Dendritic cell treated with granulocyte-macrophage colony-stimulating factor and Interleukin-4, amounts not matched to agents 40 ng/mL and 50 ng/mL, for 4 days (primary cell): Measurements from ENCODE around the gene CLEC16A.

Experiments
- H3K27ac Mint-ChIP-seq: one replicate; pipeline ENCODE4 v1.8.0; 2022; ENCODE audit warnings: mild to moderate bottlenecking, mixed read lengths
- H3K27me3 Mint-ChIP-seq: one replicate; pipeline ENCODE4 v1.8.0; 2022; ENCODE audit warnings: mild to moderate bottlenecking, mixed read lengths
- H3K36me3 Mint-ChIP-seq: one replicate; pipeline ENCODE4 v1.8.0; 2022; ENCODE audit warnings: low read depth, mixed read lengths
- H3K4me1 Mint-ChIP-seq: one replicate; pipeline ENCODE4 v1.8.0; 2022; ENCODE audit warnings: low read depth, mixed read lengths
- H3K4me3 Mint-ChIP-seq: one replicate; pipeline ENCODE4 v1.8.0; 2022; ENCODE audit warnings: mild to moderate bottlenecking, moderate library complexity, mixed read lengths
- H3K9me3 Mint-ChIP-seq: one replicate; pipeline ENCODE4 v1.8.0; 2022; ENCODE audit warnings: mixed read lengths
- intact Hi-C: fragments of 100-400 bp; cut with micrococcal nuclease; formaldehyde crosslinking; loops from one replicate; pipeline ENCODE4 v1.15.0; 2022

The CLEC16A gene

GRCh38 chr16:11165894-11166665 lies 221.7 kb downstream of the CLEC16A start:
- peaks cover 67% of the 10 kb centered on the region for H3K4me1 Mint-ChIP-seq
- intact Hi-C loops = no loop called here
- peaks cover 66% of the 10 kb centered on the region for H3K36me3 Mint-ChIP-seq
- H3K4me3 Mint-ChIP-seq = no peak overlapping the region
- peak overlapping the region; percentile 5 for H3K27ac Mint-ChIP-seq
- no peaks in the 10 kb centered on the region for H3K9me3 Mint-ChIP-seq
- H3K27me3 Mint-ChIP-seq = no peaks in the 10 kb centered on the region

DNA sequence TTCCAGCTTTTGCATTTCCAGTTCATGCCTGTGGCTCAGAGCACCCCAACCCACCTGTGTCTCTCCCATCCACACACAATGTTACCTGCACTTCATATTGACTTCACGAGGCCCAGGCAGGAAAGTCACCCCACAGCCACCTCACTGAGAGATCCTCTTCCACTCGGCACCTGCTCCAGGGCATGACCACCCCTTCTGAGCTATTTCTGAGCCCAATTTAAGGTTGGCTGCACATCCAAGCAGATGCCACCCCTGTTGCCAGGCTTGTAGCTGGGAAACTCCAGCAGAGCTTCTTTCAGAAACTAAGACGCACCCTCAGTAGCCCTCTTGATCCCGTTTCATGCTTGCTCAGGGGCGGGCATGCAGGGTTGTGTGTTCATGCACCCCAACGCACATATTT lies 223.2 kb downstream of the CLEC16A start:
- intact Hi-C loops = no loop called here
- peaks cover 66% of the 10 kb centered on the region for H3K4me1 Mint-ChIP-seq
- H3K36me3 Mint-ChIP-seq = peaks cover 69% of the 10 kb centered on the region
- H3K27ac Mint-ChIP-seq = peak overlapping the region; percentile 14
- no peak overlapping the region for H3K4me3 Mint-ChIP-seq
- H3K9me3 Mint-ChIP-seq = no peaks in the 10 kb centered on the region
- no peaks in the 10 kb centered on the region for H3K27me3 Mint-ChIP-seq

GRCh38 chr16:11168386-11169051 lies 224.2 kb downstream of the CLEC16A start:
- Mint-ChIP-seq H3K4me3 (no peak overlapping the region), H3K36me3 (peaks cover 75% of the 10 kb centered on the region), H3K27ac (no peak overlapping the region), H3K27me3 (no peaks in the 10 kb centered on the region), H3K4me1 (peaks cover 57% of the 10 kb centered on the region), H3K9me3 (no peaks in the 10 kb centered on the region)
- intact Hi-C loops = no loop called here

GRCh38 chr16:11169641-11170040 lies 225.3 kb downstream of the CLEC16A start:
- Mint-ChIP-seq H3K27me3 (no peaks in the 10 kb centered on the region), H3K9me3 (no peaks in the 10 kb centered on the region), H3K36me3 (peaks cover 83% of the 10 kb centered on the region), H3K4me3 (no peak overlapping the region), H3K4me1 (peaks cover 60% of the 10 kb centered on the region), H3K27ac (no peak overlapping the region)
- intact Hi-C loops = no loop called here

GRCh38 chr16:11170201-11170600 lies 225.8 kb downstream of the CLEC16A start:
- H3K9me3 Mint-ChIP-seq = no peaks in the 10 kb centered on the region
- peak overlapping the region; percentile 62 for H3K27ac Mint-ChIP-seq
- no peaks in the 10 kb centered on the region for H3K27me3 Mint-ChIP-seq
- peaks cover 84% of the 10 kb centered on the region for H3K36me3 Mint-ChIP-seq
- H3K4me1 Mint-ChIP-seq = peaks cover 62% of the 10 kb centered on the region
- intact Hi-C loops = no loop called here
- H3K4me3 Mint-ChIP-seq = no peak overlapping the region

DNA sequence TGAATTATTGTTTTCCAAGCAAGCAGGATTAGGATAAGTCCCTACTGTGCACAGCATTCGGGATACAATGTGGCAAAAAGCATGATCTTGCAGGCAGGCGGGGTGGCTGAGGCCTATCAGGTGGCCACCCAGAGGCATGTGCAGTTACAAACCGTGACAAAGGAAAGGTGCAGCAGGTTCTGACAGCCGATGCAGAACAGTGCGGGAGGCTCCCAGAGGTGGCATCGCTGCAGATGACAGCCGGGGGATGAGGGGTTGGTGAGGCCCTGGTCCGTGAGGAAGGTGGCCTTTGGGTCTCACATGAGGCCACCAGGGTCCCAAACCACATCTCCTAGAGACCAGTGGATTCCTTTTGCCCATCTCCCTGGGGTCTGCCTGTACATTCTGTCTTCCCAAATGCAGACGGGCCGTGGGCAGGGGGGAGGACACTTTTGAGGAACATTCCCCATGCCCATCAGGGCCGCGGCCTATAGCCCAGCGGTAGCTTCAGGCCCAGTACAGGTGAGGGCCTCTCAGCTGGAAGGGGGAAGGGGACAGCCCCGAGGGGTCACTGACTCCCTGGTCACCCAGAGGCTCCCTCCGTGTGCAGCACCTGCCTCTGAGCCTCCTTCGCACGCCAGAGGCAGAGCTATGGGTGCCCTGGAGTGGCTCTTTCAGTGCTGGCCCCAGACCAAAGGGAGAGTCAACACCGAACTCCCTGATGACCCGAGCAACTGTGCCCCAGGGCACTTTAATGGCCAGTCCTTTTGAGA lies 226.5 kb downstream of the CLEC16A start:
- Mint-ChIP-seq H3K9me3 (no peaks in the 10 kb centered on the region), H3K4me3 (no peak overlapping the region), H3K4me1 (peaks cover 65% of the 10 kb centered on the region), H3K27me3 (no peaks in the 10 kb centered on the region), H3K27ac (peak overlapping the region; percentile 62), H3K36me3 (peaks cover 89% of the 10 kb centered on the region)
- intact Hi-C loops = no loop called here

DNA sequence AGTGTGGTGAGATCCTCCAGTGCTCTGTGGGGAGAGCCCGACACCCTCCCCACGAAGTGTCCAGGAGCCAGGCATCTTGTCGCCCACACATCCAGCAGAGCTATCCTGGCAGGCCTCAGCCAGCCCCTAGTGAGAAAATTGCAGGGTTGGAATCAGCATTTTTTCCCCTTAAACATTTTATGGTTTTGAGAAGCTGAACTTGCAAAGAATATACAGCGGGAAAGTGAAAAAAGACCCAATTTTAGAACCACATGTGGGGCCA lies 227.0 kb downstream of the CLEC16A start:
- Mint-ChIP-seq H3K4me3 (no peak overlapping the region), H3K27me3 (no peaks in the 10 kb centered on the region), H3K9me3 (no peaks in the 10 kb centered on the region), H3K4me1 (peaks cover 65% of the 10 kb centered on the region), H3K36me3 (peaks cover 89% of the 10 kb centered on the region), H3K27ac (peak overlapping the region; percentile 62)
- intact Hi-C loops = no loop called here

- H3K9me3 Mint-ChIP-seq = no peaks in the 10 kb centered on the region
- H3K36me3 Mint-ChIP-seq = peaks cover 88% of the 10 kb centered on the region
- intact Hi-C loops = no loop called here
- H3K4me1 Mint-ChIP-seq = peaks cover 65% of the 10 kb centered on the region
- H3K27ac Mint-ChIP-seq = no peak overlapping the region
- no peaks in the 10 kb centered on the region for H3K27me3 Mint-ChIP-seq
- no peak overlapping the region for H3K4me3 Mint-ChIP-seq
Measured at GRCh38 chr16:11171757-11172299, 227.5 kb downstream of the CLEC16A start.

DNA sequence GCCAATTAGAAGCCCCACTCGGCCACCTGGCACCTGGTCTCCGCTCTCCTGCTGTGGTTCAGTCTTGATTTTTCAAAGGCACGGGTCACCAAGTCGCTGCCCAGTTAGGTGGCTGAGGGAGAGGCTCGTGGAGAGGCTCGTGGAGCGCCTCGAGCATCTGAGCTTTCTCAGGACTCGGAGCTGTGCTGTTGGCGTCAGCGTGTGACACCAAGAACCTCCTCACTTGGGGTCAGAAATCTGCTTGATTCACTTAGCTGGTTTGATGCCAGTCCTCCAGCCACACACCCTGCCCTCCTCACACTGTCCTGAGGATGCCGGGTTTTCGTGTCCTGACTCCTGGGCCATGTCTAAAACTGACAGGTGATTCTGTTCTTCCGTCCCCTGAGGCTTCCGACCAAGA lies 229.1 kb downstream of the CLEC16A start:
- Mint-ChIP-seq H3K36me3 (peaks cover 77% of the 10 kb centered on the region), H3K27me3 (no peaks in the 10 kb centered on the region), H3K4me3 (no peak overlapping the region), H3K4me1 (peaks cover 72% of the 10 kb centered on the region), H3K27ac (peak overlapping the region; percentile 90), H3K9me3 (no peaks in the 10 kb centered on the region)
- intact Hi-C loops = no loop called here

DNA sequence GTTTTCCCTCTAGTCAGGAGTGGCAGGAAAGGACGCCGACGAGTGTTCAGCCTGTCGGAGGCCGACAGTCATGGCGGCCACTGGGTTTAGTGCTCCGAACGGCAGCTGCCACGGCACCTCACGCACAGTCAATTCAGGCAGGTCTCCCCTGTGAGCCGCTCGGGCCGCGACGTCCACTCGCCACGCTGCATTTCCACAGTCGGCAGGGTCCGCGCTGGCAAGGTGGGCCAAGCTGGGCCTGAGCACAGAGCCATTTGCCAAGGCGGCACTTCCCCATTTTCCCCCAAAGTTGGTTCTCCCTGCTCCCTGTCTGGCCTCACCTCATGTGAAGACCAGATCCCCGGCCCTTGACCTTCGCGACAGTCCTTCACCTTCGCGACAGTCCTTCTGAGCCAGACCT lies 229.8 kb downstream of the CLEC16A start:
- peaks cover 76% of the 10 kb centered on the region for H3K4me1 Mint-ChIP-seq
- no peaks in the 10 kb centered on the region for H3K27me3 Mint-ChIP-seq
- no peaks in the 10 kb centered on the region for H3K9me3 Mint-ChIP-seq
- H3K27ac Mint-ChIP-seq = peak overlapping the region; percentile 90
- H3K4me3 Mint-ChIP-seq = no peak overlapping the region
- peaks cover 76% of the 10 kb centered on the region for H3K36me3 Mint-ChIP-seq
- intact Hi-C loops = no loop called here

GRCh38 chr16:11175106-11175786 lies 230.9 kb downstream of the CLEC16A start:
- intact Hi-C loops = loop anchor here (5.0 kb wide), 2 partner anchors 38 to 203 kb away; no protein-coding TSS in a partner anchor
- Mint-ChIP-seq H3K4me3 (no peak overlapping the region), H3K36me3 (peaks cover 73% of the 10 kb centered on the region), H3K9me3 (no peaks in the 10 kb centered on the region), H3K4me1 (peaks cover 85% of the 10 kb centered on the region), H3K27me3 (no peaks in the 10 kb centered on the region), H3K27ac (peak overlapping the region; percentile 90)

GRCh38 chr16:11175787-11176341 lies 231.5 kb downstream of the CLEC16A start:
- H3K4me1 Mint-ChIP-seq = peaks cover 85% of the 10 kb centered on the region
- intact Hi-C loops = loop anchor here (5.0 kb wide), 2 partner anchors 39 to 204 kb away; no protein-coding TSS in a partner anchor
- no peaks in the 10 kb centered on the region for H3K27me3 Mint-ChIP-seq
- peaks cover 73% of the 10 kb centered on the region for H3K36me3 Mint-ChIP-seq
- no peak overlapping the region for H3K4me3 Mint-ChIP-seq
- H3K9me3 Mint-ChIP-seq = no peaks in the 10 kb centered on the region
- peak overlapping the region; percentile 90 for H3K27ac Mint-ChIP-seq

DNA sequence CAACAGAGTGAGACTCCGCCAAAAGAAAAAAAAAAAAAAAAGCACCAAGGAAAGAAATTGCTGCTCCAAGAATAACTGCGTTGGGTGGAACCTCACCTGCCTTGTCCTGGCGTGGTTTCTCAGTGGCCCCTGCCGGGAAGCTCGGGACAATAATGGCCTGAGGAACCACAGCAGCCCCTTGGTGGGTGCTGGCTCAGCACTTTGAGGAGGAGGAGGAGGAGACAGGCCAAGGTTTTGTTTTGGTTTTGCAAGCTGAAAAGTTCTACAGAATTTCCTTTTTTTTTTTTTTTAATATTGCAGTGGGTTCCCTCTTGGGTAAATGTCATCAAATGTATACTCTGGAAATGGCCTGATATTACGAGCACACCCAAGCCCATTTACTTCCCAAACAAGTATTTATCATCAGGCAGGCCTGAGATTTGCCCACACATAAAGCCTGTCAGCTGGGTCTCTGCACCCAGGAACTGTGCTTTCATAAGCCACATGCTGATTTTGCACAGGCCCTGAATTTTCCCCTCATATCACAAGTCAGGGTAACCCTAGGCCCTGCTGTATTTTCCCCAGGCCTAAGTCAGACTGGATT lies 233.3 kb downstream of the CLEC16A start:
- peaks cover 85% of the 10 kb centered on the region for H3K4me1 Mint-ChIP-seq
- H3K27ac Mint-ChIP-seq = peak overlapping the region; percentile 90

More for the DNA sequence above, 233.3 kb downstream of the CLEC16A start:
- Mint-ChIP-seq H3K9me3 (no peaks in the 10 kb centered on the region), H3K36me3 (peaks cover 61% of the 10 kb centered on the region), H3K4me3 (peak overlapping the region; percentile 57), H3K27me3 (no peaks in the 10 kb centered on the region)
- intact Hi-C loops = loop anchor here (5.0 kb wide), 2 partner anchors 40 to 205 kb away; no protein-coding TSS in a partner anchor
